Renal cortex interstitium (tissue), 11 donors: Measurements from ENCODE around the gene SWAP70. TPM values are rescaled to one million over a fixed set of nuclear protein-coding genes. Genes with fewer than 3 reads are reported as not detected.

Experiments used
- DNase-seq, 11 donors: peaks; one replicate each; pipeline ENCODE4 v3.0.0-alpha.2; 2013; ENCODE audit warnings: low read depth in 9 of 11, low spot score in 4 of 11; ENCODE audit errors: extremely low read depth in 1 of 11
- polyA plus RNA-seq, 3 donors: library from polyadenylated mRNA; unstranded; fragments of 120-200 nt; gene quantifications; one replicate each; pipeline ENCODE4 v1.2.1, GENCODE V29; 2013; ENCODE audit not compliant: insufficient read length in 3 of 3

SWAP70 gene
- polyA plus RNA-seq, 3 donors = 24.1 to 29.5 (median 27.4) TPM

- DNase-seq = no peak
Observed at GRCh38 chr11:9710852-9711251, 47.0 kb downstream of the SWAP70 start.

- no peak for DNase-seq
Observed at GRCh38 chr11:9711454-9712307, 47.8 kb downstream of the SWAP70 start.

GRCh38 chr11:9714272-9714940 is 50.5 kb downstream of the SWAP70 start:
- DNase-seq = no peak

- DNase-seq = no peak
Observed at GRCh38 chr11:9716275-9717039, 52.6 kb downstream of the SWAP70 start.

GRCh38 chr11:9717040-9717357 is 53.1 kb downstream of the SWAP70 start:
- DNase-seq = no peak

GRCh38 chr11:9717719-9718118 is 53.8 kb downstream of the SWAP70 start:
- DNase-seq = no peak

GRCh38 chr11:9718147-9718546 is 54.3 kb downstream of the SWAP70 start:
- DNase-seq = no peak

- no peak for DNase-seq
Observed at GRCh38 chr11:9719566-9720289, 55.9 kb downstream of the SWAP70 start.

GRCh38 chr11:9720290-9720630 is 56.4 kb downstream of the SWAP70 start:
- DNase-seq = no peak

- DNase-seq = no peak
Observed at GRCh38 chr11:9722023-9722422, 58.1 kb downstream of the SWAP70 start.

GRCh38 chr11:9722893-9723292 is 59.0 kb downstream of the SWAP70 start:
- no peak for DNase-seq

- no peak for DNase-seq
Observed at GRCh38 chr11:9726321-9727022, 62.6 kb downstream of the SWAP70 start.

- no peak for DNase-seq
Observed at GRCh38 chr11:9728058-9728457, 64.2 kb downstream of the SWAP70 start.

GRCh38 chr11:9731256-9731655 is 67.4 kb downstream of the SWAP70 start:
- no peak for DNase-seq

- DNase-seq = no peak
Observed at GRCh38 chr11:9732453-9732852, 68.6 kb downstream of the SWAP70 start.

- no peak for DNase-seq
Observed at GRCh38 chr11:9733212-9733611, 69.3 kb downstream of the SWAP70 start.

GRCh38 chr11:9735236-9735635 is 71.4 kb downstream of the SWAP70 start:
- no peak for DNase-seq

GRCh38 chr11:9735919-9736318 is 72.0 kb downstream of the SWAP70 start:
- no peak for DNase-seq

GRCh38 chr11:9736365-9736764 is 72.5 kb downstream of the SWAP70 start:
- DNase-seq = no peak
